Right atrium auricular region (tissue), 2 donors: Measurements from ENCODE around the gene FMO1. TPM values are rescaled to one million over a fixed set of nuclear protein-coding genes. Genes with fewer than 3 reads are reported as not detected.

ENCODE experiments used
- DNase-seq: peaks from one replicate; pipeline ENCODE4 v3.0.0-alpha.2; 2019; ENCODE audit warnings: low spot score
- H3K27ac ChIP-seq, 2 donors: fragments of 200-600 bp; sonication (generic); 1 replicate in 1 of 2; 2 replicates in 1 of 2; pipeline ENCODE4 v1.5.1; 2016 to 2019
- H3K27me3 ChIP-seq, 2 donors: fragments of 200-600 bp; sonication (generic); one replicate each; pipeline versions ENCODE4 v1.5.1 to v1.6.0; 2017 to 2019
- H3K36me3 ChIP-seq: fragments of 200-600 bp; sonication (generic); one replicate; pipeline ENCODE4 v1.5.1; 2016
- H3K4me1 ChIP-seq, 2 donors: fragments of 200-600 bp; sonication (generic); one replicate each; pipeline versions ENCODE4 v1.5.1 to v1.6.0; 2017 to 2019
- H3K4me3 ChIP-seq, 2 donors: fragments of 200-600 bp; sonication (generic); 1 replicate in 1 of 2; 2 replicates in 1 of 2; pipeline ENCODE4 v1.5.1; 2017 to 2019; ENCODE audit warnings: mild to moderate bottlenecking in 1 of 2, moderate library complexity in 1 of 2
- H3K9me3 ChIP-seq, 2 donors: fragments of 200-600 bp; sonication (generic); one replicate each; pipeline ENCODE4 v1.5.1; 2019
- CTCF ChIP-seq, 2 donors: fragments of 200-600 bp; sonication (generic); IDR thresholded peaks; one replicate each; pipeline ENCODE4 v1.5.1; 2019; ENCODE audit warnings: antibody characterized with exemption in 2 of 2
- total RNA-seq, 2 donors: library from RNA; depleted of rRNA; stranded (reverse); fragments of >200 nt; gene quantifications; one replicate each; pipeline ENCODE4 v1.1.0, GENCODE V29; 2016

FMO1 gene
- total RNA-seq, 2 donors from 2014 or later = 0.37 to 0.47 TPM

- Histone ChIP-seq H3K27me3 (no peaks in the 10 kb centered on the region), H3K36me3 (no peaks in the 10 kb centered on the region), H3K9me3 (no peaks in the 10 kb centered on the region), H3K4me1 (peaks cover 0 to 12% of the 10 kb centered on the region in 2 donors), H3K27ac (no peak overlapping the region), H3K4me3 (no peak overlapping the region)
- TF ChIP-seq CTCF (IDR thresholded peaks at IDR 0.05) = no peak
- no peak for DNase-seq
Observed at GRCh38 chr1:171261336-171261735, 13.0 kb downstream of the FMO1 start.

GRCh38 chr1:171263901-171264300, 15.6 kb downstream of the FMO1 start:
- Histone ChIP-seq H3K27ac (no peak overlapping the region), H3K4me1 (no peaks in the 10 kb centered on the region), H3K4me3 (no peak overlapping the region), H3K27me3 (no peaks in the 10 kb centered on the region), H3K36me3 (no peaks in the 10 kb centered on the region), H3K9me3 (no peaks in the 10 kb centered on the region)
- no peak for TF ChIP-seq CTCF (IDR thresholded peaks at IDR 0.05)
- DNase-seq = no peak

- no peak for DNase-seq
- Histone ChIP-seq H3K4me1 (no peaks in the 10 kb centered on the region), H3K4me3 (no peak overlapping the region), H3K27me3 (no peaks in the 10 kb centered on the region), H3K27ac (no peak overlapping the region), H3K36me3 (no peaks in the 10 kb centered on the region), H3K9me3 (no peaks in the 10 kb centered on the region)
- TF ChIP-seq CTCF (IDR thresholded peaks at IDR 0.05) = no peak
Observed at GRCh38 chr1:171265686-171266085, 17.4 kb downstream of the FMO1 start.

GRCh38 chr1:171266930-171267329, 18.6 kb downstream of the FMO1 start:
- H3K27ac ChIP-seq = no peak overlapping the region

GRCh38 chr1:171267391-171267790, 19.1 kb downstream of the FMO1 start:
- no peak for TF ChIP-seq CTCF (IDR thresholded peaks at IDR 0.05)
- no peak overlapping the region for H3K4me3 ChIP-seq
- H3K36me3 ChIP-seq = no peaks in the 10 kb centered on the region

More at GRCh38 chr1:171266930-171267329, 18.6 kb downstream of the FMO1 start:
- H3K27me3 ChIP-seq = no peaks in the 10 kb centered on the region
- no peaks in the 10 kb centered on the region for H3K36me3 ChIP-seq
- DNase-seq = no peak
- no peak overlapping the region for H3K4me3 ChIP-seq
- H3K9me3 ChIP-seq = no peaks in the 10 kb centered on the region
- no peak for TF ChIP-seq CTCF (IDR thresholded peaks at IDR 0.05)
- no peaks in the 10 kb centered on the region for H3K4me1 ChIP-seq

GRCh38 chr1:171270806-171271205, 22.5 kb downstream of the FMO1 start:
- TF ChIP-seq CTCF (IDR thresholded peaks at IDR 0.05) = no peak
- Histone ChIP-seq H3K9me3 (no peaks in the 10 kb centered on the region), H3K27me3 (no peaks in the 10 kb centered on the region), H3K27ac (no peak overlapping the region), H3K4me3 (no peak overlapping the region), H3K4me1 (no peaks in the 10 kb centered on the region), H3K36me3 (no peaks in the 10 kb centered on the region)
- DNase-seq = no peak

More at GRCh38 chr1:171267391-171267790, 19.1 kb downstream of the FMO1 start:
- Histone ChIP-seq H3K4me1 (no peaks in the 10 kb centered on the region), H3K27ac (no peak overlapping the region), H3K27me3 (no peaks in the 10 kb centered on the region), H3K9me3 (no peaks in the 10 kb centered on the region)
- DNase-seq = no peak
